ENCODE results near the gene AKAP10.

Gene AKAP10

DNA sequence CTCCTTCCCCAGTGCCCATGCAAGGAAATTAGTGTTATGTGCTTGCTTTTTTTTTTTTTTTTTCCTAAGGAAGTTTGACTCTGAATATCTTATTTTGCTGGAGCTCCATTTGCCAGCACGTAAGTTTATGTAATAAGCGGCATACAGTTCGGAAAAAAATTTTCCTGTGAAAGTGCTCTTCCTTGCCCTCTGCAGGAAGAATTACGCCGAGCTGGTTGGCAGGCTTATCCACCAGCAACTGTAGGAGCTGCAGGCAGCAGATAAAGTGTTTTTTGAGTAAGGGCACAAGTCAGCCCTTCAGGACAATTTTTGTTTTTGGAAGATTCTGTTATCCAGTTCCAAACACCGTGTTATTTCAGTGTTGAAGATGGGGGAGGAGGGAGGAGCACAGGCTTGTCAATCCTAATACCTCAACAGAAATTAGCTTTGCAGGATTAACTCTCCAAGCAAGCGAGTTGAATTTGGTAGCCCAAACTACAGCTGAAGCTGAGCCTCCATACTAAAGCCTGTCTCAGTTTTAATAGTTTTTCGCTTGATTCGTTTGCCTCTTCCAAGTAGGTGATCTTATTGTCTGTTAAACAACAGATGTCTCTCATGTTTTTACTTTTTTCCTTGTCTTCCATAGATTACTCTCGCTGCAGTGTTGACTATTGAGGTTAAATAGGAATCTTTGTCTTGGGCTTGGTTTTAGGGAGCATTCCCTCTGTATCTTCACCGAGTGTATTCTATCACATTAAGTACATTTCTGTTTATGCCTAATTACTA is 32.7 kb upstream of the AKAP10 start:
- H3K27ac ChIP-seq (ENCODE audit: extremely low read depth, low read depth, low read length) = peak overlapping the region; percentile 72
- ChIA-PET CTCF (interaction anchor here (0.6 to 6.3 kb wide), 28 partner anchors 9 to 1970 kb away, joined by 3 to 68 read pairs (median 3); partner anchors contain the start of gene AKAP10), POLR2A (interaction anchor here (0.6 to 2.0 kb wide), 14 partner anchors 17 to 1243 kb away, joined by 3 to 20 read pairs (median 5); partner anchors contain the start of genes AKAP10 and NATD1)
- H3K4me3 ChIP-seq (ENCODE audit: low read depth, low read length) = peak overlapping the region; percentile 87
- no peaks in the 10 kb centered on the region for H3K36me3 ChIP-seq (ENCODE audit: control insufficient read depth in 2 of 2, insufficient read depth in 1 of 2, low read length in 2 of 2)
- peaks cover 12% of the 10 kb centered on the region for H3K4me1 ChIP-seq (ENCODE audit: control insufficient read depth, insufficient read depth, low read length)
- no peaks in the 10 kb centered on the region for H3K9me3 ChIP-seq (ENCODE audit: control insufficient read depth, insufficient read depth, low read depth, low read length)
- no peak for TF ChIP-seq ZNF530 (tag by site-specific recombination; IDR thresholded peaks at IDR 0.05; ENCODE audit: low read depth)
- TF ChIP-seq ZNF23 (tag by site-specific recombination; IDR thresholded peaks at IDR 0.05; ENCODE audit: borderline replicate concordance) = no peak
- TF ChIP-seq, protein P1, sequence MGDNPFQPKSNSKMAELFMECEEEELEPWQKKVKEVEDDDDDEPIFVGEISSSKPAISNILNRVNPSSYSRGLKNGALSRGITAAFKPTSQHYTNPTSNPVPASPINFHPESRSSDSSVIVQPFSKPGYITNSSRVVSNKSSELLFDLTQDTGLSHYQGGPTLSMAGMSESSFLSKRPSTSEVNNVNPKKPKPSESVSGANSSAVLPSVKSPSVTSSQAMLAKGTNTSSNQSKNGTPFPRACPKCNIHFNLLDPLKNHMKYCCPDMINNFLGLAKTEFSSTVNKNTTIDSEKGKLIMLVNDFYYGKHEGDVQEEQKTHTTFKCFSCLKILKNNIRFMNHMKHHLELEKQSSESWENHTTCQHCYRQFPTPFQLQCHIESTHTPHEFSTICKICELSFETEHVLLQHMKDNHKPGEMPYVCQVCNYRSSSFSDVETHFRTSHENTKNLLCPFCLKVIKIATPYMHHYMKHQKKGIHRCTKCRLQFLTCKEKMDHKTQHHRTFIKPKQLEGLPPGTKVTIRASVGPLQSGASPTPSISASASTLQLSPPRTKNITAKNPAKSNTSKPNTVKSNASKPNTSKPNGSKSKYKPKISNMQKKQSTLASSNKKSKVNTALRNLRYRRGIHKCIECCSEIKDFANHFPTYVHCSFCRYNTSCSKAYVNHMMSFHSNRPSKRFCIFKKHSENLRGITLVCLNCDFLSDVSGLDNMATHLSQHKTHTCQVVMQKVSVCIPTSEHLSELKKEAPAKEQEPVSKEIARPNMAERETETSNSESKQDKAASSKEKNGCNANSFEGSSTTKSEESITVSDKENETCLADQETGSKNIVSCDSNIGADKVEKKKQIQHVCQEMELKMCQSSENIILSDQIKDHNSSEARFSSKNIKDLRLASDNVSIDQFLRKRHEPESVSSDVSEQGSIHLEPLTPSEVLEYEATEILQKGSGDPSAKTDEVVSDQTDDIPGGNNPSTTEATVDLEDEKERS (tag by site-specific recombination; IDR thresholded peaks at IDR 0.05) = no peak
- no peak for TF ChIP-seq ZNF529 (tag by site-specific recombination; IDR thresholded peaks at IDR 0.05; ENCODE audit: insufficient replicate concordance)
- no peak for TF ChIP-seq RBAK (tag by site-specific recombination; IDR thresholded peaks at IDR 0.05)
- TF ChIP-seq ZNF10 (tag by site-specific recombination; IDR thresholded peaks at IDR 0.05) = 0 out of 2 replicates have a peak, but pooled peaks have one; percentile 9
- TF ChIP-seq SETDB1 (IDR thresholded peaks at IDR 0.05; ENCODE audit: insufficient read length, low read length) = no peak
- no peak for TF ChIP-seq KLF8 (tag by site-specific recombination; IDR thresholded peaks at IDR 0.05)
- TF ChIP-seq ZNF214 (tag by site-specific recombination; IDR thresholded peaks at IDR 0.05; ENCODE audit: borderline replicate concordance) = no peak
- no peak for TF ChIP-seq BCL11B (tag by site-specific recombination; IDR thresholded peaks at IDR 0.05; ENCODE audit: low read depth)
- TF ChIP-seq, protein P2, sequence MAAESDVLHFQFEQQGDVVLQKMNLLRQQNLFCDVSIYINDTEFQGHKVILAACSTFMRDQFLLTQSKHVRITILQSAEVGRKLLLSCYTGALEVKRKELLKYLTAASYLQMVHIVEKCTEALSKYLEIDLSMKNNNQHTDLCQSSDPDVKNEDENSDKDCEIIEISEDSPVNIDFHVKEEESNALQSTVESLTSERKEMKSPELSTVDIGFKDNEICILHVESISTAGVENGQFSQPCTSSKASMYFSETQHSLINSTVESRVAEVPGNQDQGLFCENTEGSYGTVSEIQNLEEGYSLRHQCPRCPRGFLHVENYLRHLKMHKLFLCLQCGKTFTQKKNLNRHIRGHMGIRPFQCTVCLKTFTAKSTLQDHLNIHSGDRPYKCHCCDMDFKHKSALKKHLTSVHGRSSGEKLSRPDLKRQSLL (tag by site-specific recombination; IDR thresholded peaks at IDR 0.05) = no peak
- no peak for TF ChIP-seq ZNF248 (tag by site-specific recombination; IDR thresholded peaks at IDR 0.05)
- TF ChIP-seq, protein P3, sequence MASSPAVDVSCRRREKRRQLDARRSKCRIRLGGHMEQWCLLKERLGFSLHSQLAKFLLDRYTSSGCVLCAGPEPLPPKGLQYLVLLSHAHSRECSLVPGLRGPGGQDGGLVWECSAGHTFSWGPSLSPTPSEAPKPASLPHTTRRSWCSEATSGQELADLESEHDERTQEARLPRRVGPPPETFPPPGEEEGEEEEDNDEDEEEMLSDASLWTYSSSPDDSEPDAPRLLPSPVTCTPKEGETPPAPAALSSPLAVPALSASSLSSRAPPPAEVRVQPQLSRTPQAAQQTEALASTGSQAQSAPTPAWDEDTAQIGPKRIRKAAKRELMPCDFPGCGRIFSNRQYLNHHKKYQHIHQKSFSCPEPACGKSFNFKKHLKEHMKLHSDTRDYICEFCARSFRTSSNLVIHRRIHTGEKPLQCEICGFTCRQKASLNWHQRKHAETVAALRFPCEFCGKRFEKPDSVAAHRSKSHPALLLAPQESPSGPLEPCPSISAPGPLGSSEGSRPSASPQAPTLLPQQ (tag by site-specific recombination; IDR thresholded peaks at IDR 0.05) = no peak
- TF ChIP-seq ZNF707 (tag by site-specific recombination; IDR thresholded peaks at IDR 0.05) = no peak
- TF ChIP-seq ZFP37 (tag by site-specific recombination; IDR thresholded peaks at IDR 0.05) = no peak
- TF ChIP-seq ZNF549 (tag by site-specific recombination; IDR thresholded peaks at IDR 0.05) = no peak
- TF ChIP-seq, protein P4, sequence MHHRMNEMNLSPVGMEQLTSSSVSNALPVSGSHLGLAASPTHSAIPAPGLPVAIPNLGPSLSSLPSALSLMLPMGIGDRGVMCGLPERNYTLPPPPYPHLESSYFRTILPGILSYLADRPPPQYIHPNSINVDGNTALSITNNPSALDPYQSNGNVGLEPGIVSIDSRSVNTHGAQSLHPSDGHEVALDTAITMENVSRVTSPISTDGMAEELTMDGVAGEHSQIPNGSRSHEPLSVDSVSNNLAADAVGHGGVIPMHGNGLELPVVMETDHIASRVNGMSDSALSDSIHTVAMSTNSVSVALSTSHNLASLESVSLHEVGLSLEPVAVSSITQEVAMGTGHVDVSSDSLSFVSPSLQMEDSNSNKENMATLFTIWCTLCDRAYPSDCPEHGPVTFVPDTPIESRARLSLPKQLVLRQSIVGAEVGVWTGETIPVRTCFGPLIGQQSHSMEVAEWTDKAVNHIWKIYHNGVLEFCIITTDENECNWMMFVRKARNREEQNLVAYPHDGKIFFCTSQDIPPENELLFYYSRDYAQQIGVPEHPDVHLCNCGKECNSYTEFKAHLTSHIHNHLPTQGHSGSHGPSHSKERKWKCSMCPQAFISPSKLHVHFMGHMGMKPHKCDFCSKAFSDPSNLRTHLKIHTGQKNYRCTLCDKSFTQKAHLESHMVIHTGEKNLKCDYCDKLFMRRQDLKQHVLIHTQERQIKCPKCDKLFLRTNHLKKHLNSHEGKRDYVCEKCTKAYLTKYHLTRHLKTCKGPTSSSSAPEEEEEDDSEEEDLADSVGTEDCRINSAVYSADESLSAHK (tag by site-specific recombination; IDR thresholded peaks at IDR 0.05) = no peak
- no peak for TF ChIP-seq ZXDB (tag by site-specific recombination; IDR thresholded peaks at IDR 0.05)
- peak; percentile 76; the same call in 1 of the 2 replicates for TF ChIP-seq ZBTB1 (tag by site-specific recombination; IDR thresholded peaks at IDR 0.05)
- TF ChIP-seq, protein P5, sequence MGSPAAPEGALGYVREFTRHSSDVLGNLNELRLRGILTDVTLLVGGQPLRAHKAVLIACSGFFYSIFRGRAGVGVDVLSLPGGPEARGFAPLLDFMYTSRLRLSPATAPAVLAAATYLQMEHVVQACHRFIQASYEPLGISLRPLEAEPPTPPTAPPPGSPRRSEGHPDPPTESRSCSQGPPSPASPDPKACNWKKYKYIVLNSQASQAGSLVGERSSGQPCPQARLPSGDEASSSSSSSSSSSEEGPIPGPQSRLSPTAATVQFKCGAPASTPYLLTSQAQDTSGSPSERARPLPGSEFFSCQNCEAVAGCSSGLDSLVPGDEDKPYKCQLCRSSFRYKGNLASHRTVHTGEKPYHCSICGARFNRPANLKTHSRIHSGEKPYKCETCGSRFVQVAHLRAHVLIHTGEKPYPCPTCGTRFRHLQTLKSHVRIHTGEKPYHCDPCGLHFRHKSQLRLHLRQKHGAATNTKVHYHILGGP (tag by site-specific recombination; IDR thresholded peaks at IDR 0.05) = no peak
- no peak for TF ChIP-seq ZNF24 (tag by site-specific recombination; IDR thresholded peaks at IDR 0.05)
- no peak for TF ChIP-seq ZNF311 (tag by site-specific recombination; IDR thresholded peaks at IDR 0.05; ENCODE audit: borderline replicate concordance)
- TF ChIP-seq SP2 (tag by site-specific recombination; IDR thresholded peaks at IDR 0.05) = no peak
- no peak for TF ChIP-seq HOXC10 (CRISPR knock-in tag; IDR thresholded peaks at IDR 0.05)
- TF ChIP-seq ZNF548 (tag by site-specific recombination; IDR thresholded peaks at IDR 0.05) = no peak
- TF ChIP-seq, protein P6, sequence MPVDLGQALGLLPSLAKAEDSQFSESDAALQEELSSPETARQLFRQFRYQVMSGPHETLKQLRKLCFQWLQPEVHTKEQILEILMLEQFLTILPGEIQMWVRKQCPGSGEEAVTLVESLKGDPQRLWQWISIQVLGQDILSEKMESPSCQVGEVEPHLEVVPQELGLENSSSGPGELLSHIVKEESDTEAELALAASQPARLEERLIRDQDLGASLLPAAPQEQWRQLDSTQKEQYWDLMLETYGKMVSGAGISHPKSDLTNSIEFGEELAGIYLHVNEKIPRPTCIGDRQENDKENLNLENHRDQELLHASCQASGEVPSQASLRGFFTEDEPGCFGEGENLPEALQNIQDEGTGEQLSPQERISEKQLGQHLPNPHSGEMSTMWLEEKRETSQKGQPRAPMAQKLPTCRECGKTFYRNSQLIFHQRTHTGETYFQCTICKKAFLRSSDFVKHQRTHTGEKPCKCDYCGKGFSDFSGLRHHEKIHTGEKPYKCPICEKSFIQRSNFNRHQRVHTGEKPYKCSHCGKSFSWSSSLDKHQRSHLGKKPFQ (tag by site-specific recombination; IDR thresholded peaks at IDR 0.05) = no peak
- no peak for TF ChIP-seq ZNF596 (tag by site-specific recombination; IDR thresholded peaks at IDR 0.05)

Measured in HEK293 (cell line).